Parathyroid adenoma (tissue), 2 donors: ENCODE data around the gene NOC4L.

ENCODE experiments used
- H2AFZ ChIP-seq: fragments of 300-600 bp; sonication (generic); one replicate; pipeline ENCODE4 v1.7.0; 2017; ENCODE audit warnings: antibody characterized with exemption, mild to moderate bottlenecking
- H3K27ac ChIP-seq: fragments of 300-600 bp; sonication (generic); one replicate; pipeline ENCODE4 v1.7.0; 2017
- H3K27me3 ChIP-seq: fragments of 300-600 bp; sonication (generic); one replicate; pipeline ENCODE4 v1.7.0; 2017; ENCODE audit warnings: low read length; ENCODE audit not compliant: control insufficient read depth, insufficient read depth
- H3K36me3 ChIP-seq: fragments of 300-600 bp; sonication (generic); one replicate; pipeline ENCODE4 v1.7.0; 2017; ENCODE audit warnings: low read length; ENCODE audit not compliant: control insufficient read depth, insufficient read depth
- H3K4me1 ChIP-seq: fragments of 300-600 bp; sonication (generic); one replicate; pipeline ENCODE4 v1.7.0; 2017; ENCODE audit warnings: control low read depth
- H3K4me2 ChIP-seq: fragments of 300-600 bp; sonication (generic); one replicate; pipeline ENCODE4 v1.7.0; 2017; ENCODE audit warnings: low read length
- H3K4me3 ChIP-seq: fragments of 300-600 bp; sonication (generic); one replicate; pipeline ENCODE4 v1.7.0; 2017; ENCODE audit warnings: low read depth, low read length
- H3K79me2 ChIP-seq: fragments of 300-600 bp; sonication (generic); one replicate; pipeline ENCODE4 v1.7.0; 2017; ENCODE audit warnings: control low read depth
- H3K9ac ChIP-seq: fragments of 300-600 bp; sonication (generic); one replicate; pipeline ENCODE4 v1.7.0; 2017; ENCODE audit warnings: mild to moderate bottlenecking
- H3K9me3 ChIP-seq: fragments of 300-600 bp; sonication (generic); one replicate; pipeline ENCODE4 v1.7.0; 2017; ENCODE audit warnings: low read length; ENCODE audit not compliant: control insufficient read depth
- CTCF ChIP-seq: fragments of 300-600 bp; sonication (generic); IDR thresholded peaks from one replicate; pipeline ENCODE4 v1.7.0; 2017; ENCODE audit warnings: antibody characterized with exemption, mild to moderate bottlenecking
- donor health status: primary hyperparathyroidism.

NOC4L gene

GRCh38 chr12:132123970-132124765 is 20.1 kb upstream of the NOC4L start:
- Histone ChIP-seq H2AFZ (no peak overlapping the region), H3K9ac (no peak overlapping the region), H3K4me1 (no peaks in the 10 kb centered on the region), H3K79me2 (no peaks in the 10 kb centered on the region), H3K4me2 (no peak overlapping the region), H3K4me3 (no peak overlapping the region), H3K9me3 (no peaks in the 10 kb centered on the region), H3K36me3 (no peaks in the 10 kb centered on the region), H3K27ac (no peak overlapping the region), H3K27me3 (no peaks in the 10 kb centered on the region)
- TF ChIP-seq CTCF: no peak

- H3K36me3 ChIP-seq: no peaks in the 10 kb centered on the region
Measured at GRCh38 chr12:132124766-132125425, 19.4 kb upstream of the NOC4L start.

GRCh38 chr12:132125736-132126135 is 18.5 kb upstream of the NOC4L start:
- no peak for TF ChIP-seq CTCF
- H3K36me3 ChIP-seq: no peaks in the 10 kb centered on the region

More at GRCh38 chr12:132124766-132125425, 19.4 kb upstream of the NOC4L start:
- Histone ChIP-seq H3K9ac (no peak overlapping the region), H3K9me3 (no peaks in the 10 kb centered on the region), H3K27ac (no peak overlapping the region), H3K4me1 (no peaks in the 10 kb centered on the region), H3K4me2 (no peak overlapping the region), H3K27me3 (no peaks in the 10 kb centered on the region), H2AFZ (no peak overlapping the region), H3K4me3 (no peak overlapping the region), H3K79me2 (no peaks in the 10 kb centered on the region)
- no peak for TF ChIP-seq CTCF

GRCh38 chr12:132127041-132127440 is 17.2 kb upstream of the NOC4L start:
- H3K79me2 ChIP-seq: no peaks in the 10 kb centered on the region
- H3K9ac ChIP-seq: no peak overlapping the region
- no peak overlapping the region for H3K4me2 ChIP-seq
- no peak overlapping the region for H3K27ac ChIP-seq
- no peaks in the 10 kb centered on the region for H3K9me3 ChIP-seq
- no peak overlapping the region for H2AFZ ChIP-seq
- no peaks in the 10 kb centered on the region for H3K27me3 ChIP-seq
- no peaks in the 10 kb centered on the region for H3K4me1 ChIP-seq
- no peak overlapping the region for H3K4me3 ChIP-seq
- H3K36me3 ChIP-seq: no peaks in the 10 kb centered on the region
- TF ChIP-seq CTCF: no peak

More at GRCh38 chr12:132125736-132126135, 18.5 kb upstream of the NOC4L start:
- Histone ChIP-seq H3K4me1 (no peaks in the 10 kb centered on the region), H3K4me3 (no peak overlapping the region), H3K27me3 (no peaks in the 10 kb centered on the region), H3K9ac (no peak overlapping the region), H3K9me3 (no peaks in the 10 kb centered on the region), H3K4me2 (no peak overlapping the region), H3K27ac (no peak overlapping the region), H2AFZ (no peak overlapping the region), H3K79me2 (no peaks in the 10 kb centered on the region)
